Body of pancreas (tissue), 4 donors: ENCODE data around the gene ZMYND10. TPM values are rescaled to one million over a fixed set of nuclear protein-coding genes. Genes with fewer than 3 reads are reported as not detected.
A peak's percentile ranks its signal among the peaks of the same experiment; 100 is the strongest.

Experiments
- ATAC-seq: fragments of 150-250 bp; one replicate; pipeline ENCODE4 v1.9.1; 2016
- DNase-seq, 4 donors: peaks; one replicate each; pipeline ENCODE4 v3.0.0-alpha.2; 2019
- H3K27ac ChIP-seq, 4 donors: fragments of 200-600 bp; sonication (generic); 1 replicate in 3 of 4; 2 replicates in 1 of 4; pipeline versions ENCODE4 v1.5.1 to v1.6.1; 2016 to 2019; ENCODE audit warnings: mild to moderate bottlenecking in 1 of 4, mixed read lengths in 1 of 4, moderate library complexity in 1 of 4
- H3K27me3 ChIP-seq, 2 donors: fragments of 200-600 bp; sonication (generic); one replicate each; pipeline ENCODE4 v1.6.0; 2016; ENCODE audit warnings: mild to moderate bottlenecking in 1 of 2
- H3K36me3 ChIP-seq, 2 donors: fragments of 200-600 bp; sonication (generic); replicated peaks in 1 of 2; 2 replicates each; pipeline ENCODE4 v1.5.1; 2016; ENCODE audit warnings: low read depth in 2 of 2; ENCODE audit not compliant: insufficient read depth in 1 of 2
- H3K4me1 ChIP-seq: fragments of 200-600 bp; sonication (generic); one replicate; pipeline ENCODE4 v1.6.0; 2016
- H3K4me3 ChIP-seq, 2 donors: fragments of 200-600 bp; sonication (generic); 1 replicate in 1 of 2; 2 replicates in 1 of 2; pipeline ENCODE4 v1.5.1; 2016 to 2019
- H3K9me3 ChIP-seq, 3 donors: fragments of 200-600 bp; sonication (generic); 1 replicate in 2 of 3; 2 replicates in 1 of 3; pipeline ENCODE4 v1.5.1; 2016
- POLR2A ChIP-seq, 3 donors: fragments of 450-650 bp; IDR thresholded peaks; one replicate each; pipeline ENCODE4 v1.6.1; 2016; ENCODE audit warnings: antibody characterized with exemption in 3 of 3, mild to moderate bottlenecking in 2 of 3
- WGBS, 2 donors: methylation state at CpG; one replicate each; pipeline ENCODE4 v1.1.5; 2017; 5-methylcytosine and 5-hydroxymethylcytosine counted together
- intact Hi-C: fragments of 100-400 bp; cut with DNase I; formaldehyde crosslinking; loops from one replicate; pipeline ENCODE4 v1.15.1; 2023
- total RNA-seq, 2 donors: library from RNA; depleted of rRNA; stranded (reverse); fragments of >200 nt; gene quantifications; one replicate each; pipeline ENCODE4 v1.1.0, GENCODE V29; 2016
- TF ChIP-seq, protein P1 (sequence below), 7 experiments: fragments of 450-650 bp in 4 of 7; fragments of 200-600 bp in 3 of 7; sonication (generic) in 3 of 7; IDR thresholded peaks; one replicate each; pipeline ENCODE4 v1.5.1; 2016 to 2019; ENCODE audit warnings: antibody characterized with exemption in 7 of 7

The ZMYND10 gene
- total RNA-seq, 2 donors from 2014 or later: 1.3 to 2.3 TPM

GRCh38 chr3:50323614-50324199, 21.8 kb downstream of the ZMYND10 start:
- Histone ChIP-seq H3K36me3 (no peaks in the 10 kb centered on the region), H3K9me3 (no peaks in the 10 kb centered on the region), H3K27me3 (no peaks in the 10 kb centered on the region), H3K4me1 (peaks cover 65% of the 10 kb centered on the region), H3K27ac (peak overlapping the region; percentile 17 to 98 (median 70)), H3K4me3 (no peak overlapping the region)
- WGBS, 2 donors: 68 to 69% methylated on average over 4 to 5 of the region's 5 CpGs
- intact Hi-C loops: no loop called here
- ATAC-seq (no peak), DNase-seq (no peak)
- TF ChIP-seq, protein P1, sequence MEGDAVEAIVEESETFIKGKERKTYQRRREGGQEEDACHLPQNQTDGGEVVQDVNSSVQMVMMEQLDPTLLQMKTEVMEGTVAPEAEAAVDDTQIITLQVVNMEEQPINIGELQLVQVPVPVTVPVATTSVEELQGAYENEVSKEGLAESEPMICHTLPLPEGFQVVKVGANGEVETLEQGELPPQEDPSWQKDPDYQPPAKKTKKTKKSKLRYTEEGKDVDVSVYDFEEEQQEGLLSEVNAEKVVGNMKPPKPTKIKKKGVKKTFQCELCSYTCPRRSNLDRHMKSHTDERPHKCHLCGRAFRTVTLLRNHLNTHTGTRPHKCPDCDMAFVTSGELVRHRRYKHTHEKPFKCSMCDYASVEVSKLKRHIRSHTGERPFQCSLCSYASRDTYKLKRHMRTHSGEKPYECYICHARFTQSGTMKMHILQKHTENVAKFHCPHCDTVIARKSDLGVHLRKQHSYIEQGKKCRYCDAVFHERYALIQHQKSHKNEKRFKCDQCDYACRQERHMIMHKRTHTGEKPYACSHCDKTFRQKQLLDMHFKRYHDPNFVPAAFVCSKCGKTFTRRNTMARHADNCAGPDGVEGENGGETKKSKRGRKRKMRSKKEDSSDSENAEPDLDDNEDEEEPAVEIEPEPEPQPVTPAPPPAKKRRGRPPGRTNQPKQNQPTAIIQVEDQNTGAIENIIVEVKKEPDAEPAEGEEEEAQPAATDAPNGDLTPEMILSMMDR (IDR thresholded peaks at IDR 0.05): no peak
- no peak for TF ChIP-seq POLR2A (IDR thresholded peaks at IDR 0.05)

GRCh38 chr3:50323092-50323600, 22.4 kb downstream of the ZMYND10 start:
- no peaks in the 10 kb centered on the region for H3K27me3 ChIP-seq
- peaks cover 68% of the 10 kb centered on the region for H3K4me1 ChIP-seq
- peaks cover 0 to 2% of the 10 kb centered on the region in 2 donors for H3K36me3 ChIP-seq
- 38 to 60% methylated on average over 4 of the region's 4 CpGs for WGBS, 2 donors
- DNase-seq (no peak), ATAC-seq (no peak)
- intact Hi-C loops: no loop called here
- peak overlapping the region; percentile 25 to 98 (median 96) for H3K27ac ChIP-seq
- no peak overlapping the region for H3K4me3 ChIP-seq
- TF ChIP-seq POLR2A (IDR thresholded peaks at IDR 0.05): no peak
- TF ChIP-seq, protein P1 (IDR thresholded peaks at IDR 0.05): no peak
- no peaks in the 10 kb centered on the region for H3K9me3 ChIP-seq

DNA sequence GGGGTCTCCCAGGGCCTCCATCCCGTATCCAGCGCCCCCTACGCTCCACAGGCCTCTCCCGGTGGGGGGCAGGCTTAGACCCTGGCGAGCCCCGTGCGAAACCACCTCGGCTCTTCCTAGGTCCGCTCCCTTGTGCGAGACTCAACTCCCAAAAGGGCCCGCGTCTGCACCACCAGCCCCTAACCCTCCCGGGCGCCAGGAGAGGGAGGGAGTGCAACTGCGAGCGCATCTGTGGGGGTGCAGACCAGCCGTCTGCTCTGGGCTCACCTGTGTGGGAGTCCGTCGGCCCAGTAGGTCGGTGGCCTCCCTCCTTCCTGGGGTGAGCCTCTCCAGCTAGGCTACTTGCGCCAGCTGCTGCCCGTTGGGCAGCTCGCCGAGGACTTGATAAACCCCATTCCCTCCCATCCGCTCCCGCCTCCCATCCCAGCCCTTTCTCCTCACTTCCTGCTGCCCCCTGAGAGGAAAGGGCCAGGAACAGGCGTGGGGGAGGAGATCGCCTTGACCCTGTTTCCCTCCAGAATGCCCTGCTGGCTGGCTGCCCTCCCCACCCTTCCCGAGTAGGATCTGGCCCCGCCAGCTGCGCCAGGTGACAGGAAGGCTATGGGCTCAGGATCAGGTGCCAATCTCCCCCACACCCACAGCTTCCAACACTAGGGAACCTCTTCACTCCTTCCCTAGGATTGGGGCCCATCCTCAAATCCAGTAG, 23.0 kb downstream of the ZMYND10 start, which contains the start of gene HYAL2:
Gene HYAL2, minus strand, starts transcription at position 360 of the 706 bp plus-strand sequence. CDS start 2,256 bp downstream, outside the sequence.
- H3K4me1 ChIP-seq: peaks cover 72% of the 10 kb centered on the region
- H3K36me3 ChIP-seq: peaks cover 0 to 5% of the 10 kb centered on the region in 2 donors
- H3K4me3 ChIP-seq: peak within 1 kb of the TSS; percentile 3 to 62
- H3K27ac ChIP-seq: peak within 1 kb of the TSS; percentile 88 to 98 (median 96)
- no peaks in the 10 kb centered on the region for H3K9me3 ChIP-seq
- WGBS, 2 donors: 21 to 35% methylated on average over 17 to 31 of the region's 31 CpGs
- ATAC-seq: no peak
- TF ChIP-seq, protein P1 (IDR thresholded peaks at IDR 0.05): no peak
- peak in 2 of 3 donors; percentile 24 to 36 for TF ChIP-seq POLR2A (IDR thresholded peaks at IDR 0.05)
- peak in 3 of 4 donors; percentile 49 to 63 (median 61) for DNase-seq
- no peaks in the 10 kb centered on the region for H3K27me3 ChIP-seq
- intact Hi-C loops: no loop called here

DNA sequence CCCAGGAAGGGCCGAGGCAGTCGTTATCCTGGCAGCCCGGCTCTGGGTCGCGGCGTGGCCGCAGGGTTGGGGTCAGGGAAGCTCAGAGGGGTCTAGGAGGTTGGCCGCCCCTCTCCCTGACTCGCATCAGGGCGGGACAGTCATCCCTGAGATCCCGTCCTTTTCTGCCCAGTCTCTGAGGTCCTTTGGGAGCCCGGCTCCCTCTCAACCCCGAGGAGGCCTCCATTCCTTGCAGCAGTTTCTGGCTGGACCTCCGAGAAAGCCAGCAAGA, 23.5 kb downstream of the ZMYND10 start:
- peak in 1 of 3 donors; percentile 3 for TF ChIP-seq POLR2A (IDR thresholded peaks at IDR 0.05)
- TF ChIP-seq, protein P1 (IDR thresholded peaks at IDR 0.05): no peak
- WGBS, 2 donors: 37 to 56% methylated on average over 6 to 14 of the region's 14 CpGs
- H3K36me3 ChIP-seq: peaks cover 0 to 5% of the 10 kb centered on the region in 2 donors
- intact Hi-C loops: no loop called here
- peak overlapping the region; percentile 88 to 98 (median 96) for H3K27ac ChIP-seq
- no peaks in the 10 kb centered on the region for H3K9me3 ChIP-seq
- ATAC-seq (no peak), DNase-seq (no peak)
- peak overlapping the region in 1 of 2 donors; percentile 3 for H3K4me3 ChIP-seq
- H3K4me1 ChIP-seq: peaks cover 72% of the 10 kb centered on the region
- no peaks in the 10 kb centered on the region for H3K27me3 ChIP-seq
